Activated naive CD8-positive, alpha-beta T cell treated with anti-CD3 and anti-CD28 coated beads, Interleukin-2, amount 10 ng/mL, durations not matched to agents 7 days and 5 days (primary cell): ENCODE measurements around the gene TRHDE. TPM values are rescaled to one million over a fixed set of nuclear protein-coding genes. Genes with fewer than 3 reads are reported as not detected.

Source experiments
- ATAC-seq: fragments of 150-1000 bp; cut with Tn5 transposase; one replicate; pipeline ENCODE4 v1.10.0; 2021; ENCODE audit warnings: low read depth, moderate library complexity
- POLR2A ChIA-PET: fragments of 350-600 bp; sonication (Branson Sonifier 250); formaldehyde crosslinking; loops from one replicate; lab custom pipeline; 2021; ENCODE audit warnings: antibody characterized with exemption; lab: Charles Lee
- DNase-seq: peaks from one replicate; pipeline ENCODE4 v3.0.0; 2021
- H3K27ac Mint-ChIP-seq: one replicate; pipeline ENCODE4 v1.8.0; 2022; ENCODE audit warnings: mild to moderate bottlenecking, mixed read lengths
- H3K27me3 Mint-ChIP-seq: one replicate; pipeline ENCODE4 v1.8.0; 2022; ENCODE audit warnings: mild to moderate bottlenecking, moderate library complexity, mixed read lengths
- H3K36me3 Mint-ChIP-seq: one replicate; pipeline ENCODE4 v1.8.0; 2021; ENCODE audit warnings: mild to moderate bottlenecking, mixed read lengths
- H3K4me1 Mint-ChIP-seq: one replicate; pipeline ENCODE4 v1.8.0; 2021; ENCODE audit warnings: mixed read lengths
- H3K4me3 Mint-ChIP-seq: one replicate; pipeline ENCODE4 v1.8.0; 2022; ENCODE audit warnings: mild to moderate bottlenecking, moderate library complexity, mixed read lengths
- H3K9me3 Mint-ChIP-seq: one replicate; pipeline ENCODE4 v1.8.0; 2021; ENCODE audit warnings: mixed read lengths
- total RNA-seq, 2 experiments: library from RNA; stranded (reverse); gene quantifications; one replicate each; pipeline ENCODE4 v1.2.3, GENCODE V29; 2021

TRHDE gene
- total RNA-seq, 2 experiments from 2014 or later: not detected

- H3K27ac Mint-ChIP-seq: no peak overlapping the region
- no peak for DNase-seq
- H3K4me3 Mint-ChIP-seq: no peak overlapping the region
- POLR2A ChIA-PET: no interaction called here
- no peaks in the 10 kb centered on the region for H3K4me1 Mint-ChIP-seq
- no peaks in the 10 kb centered on the region for H3K27me3 Mint-ChIP-seq
- peaks cover 1% of the 10 kb centered on the region for H3K9me3 Mint-ChIP-seq
- H3K36me3 Mint-ChIP-seq: no peaks in the 10 kb centered on the region
- ATAC-seq: no peak
Measured at GRCh38 chr12:72281126-72281525, 9.0 kb downstream of the TRHDE start.

- POLR2A ChIA-PET: no interaction called here
- H3K9me3 Mint-ChIP-seq: peaks cover 1% of the 10 kb centered on the region
- no peaks in the 10 kb centered on the region for H3K36me3 Mint-ChIP-seq
- no peak overlapping the region for H3K27ac Mint-ChIP-seq
- no peaks in the 10 kb centered on the region for H3K4me1 Mint-ChIP-seq
- H3K4me3 Mint-ChIP-seq: no peak overlapping the region
- H3K27me3 Mint-ChIP-seq: no peaks in the 10 kb centered on the region
- ATAC-seq (no peak), DNase-seq (no peak)
Measured at GRCh38 chr12:72282721-72283120, 10.6 kb downstream of the TRHDE start.

GRCh38 chr12:72285861-72286260 is 13.7 kb downstream of the TRHDE start:
- POLR2A ChIA-PET: no interaction called here
- peaks cover 1% of the 10 kb centered on the region for H3K9me3 Mint-ChIP-seq

GRCh38 chr12:72286526-72286925 is 14.4 kb downstream of the TRHDE start:
- H3K4me3 Mint-ChIP-seq: no peak overlapping the region
- ATAC-seq: no peak
- peaks cover 1% of the 10 kb centered on the region for H3K9me3 Mint-ChIP-seq
- no peaks in the 10 kb centered on the region for H3K36me3 Mint-ChIP-seq
- no peak overlapping the region for H3K27ac Mint-ChIP-seq
- H3K27me3 Mint-ChIP-seq: peaks cover 2% of the 10 kb centered on the region
- no peak for DNase-seq
- H3K4me1 Mint-ChIP-seq: no peaks in the 10 kb centered on the region
- POLR2A ChIA-PET: no interaction called here

More at GRCh38 chr12:72285861-72286260, 13.7 kb downstream of the TRHDE start:
- Mint-ChIP-seq H3K36me3 (no peaks in the 10 kb centered on the region), H3K4me3 (no peak overlapping the region), H3K4me1 (no peaks in the 10 kb centered on the region), H3K27ac (no peak overlapping the region), H3K27me3 (peaks cover 2% of the 10 kb centered on the region)
- no peak for ATAC-seq
- no peak for DNase-seq

- no peak overlapping the region for H3K27ac Mint-ChIP-seq
Measured at GRCh38 chr12:72288436-72288835, 16.3 kb downstream of the TRHDE start.

GRCh38 chr12:72288911-72289310 is 16.7 kb downstream of the TRHDE start:
- Mint-ChIP-seq H3K27me3 (peaks cover 2% of the 10 kb centered on the region), H3K9me3 (peaks cover 2% of the 10 kb centered on the region), H3K27ac (no peak overlapping the region), H3K4me1 (no peaks in the 10 kb centered on the region), H3K4me3 (no peak overlapping the region), H3K36me3 (no peaks in the 10 kb centered on the region)
- POLR2A ChIA-PET: no interaction called here
- DNase-seq (no peak), ATAC-seq (no peak)

More at GRCh38 chr12:72288436-72288835, 16.3 kb downstream of the TRHDE start:
- Mint-ChIP-seq H3K27me3 (peaks cover 2% of the 10 kb centered on the region), H3K36me3 (no peaks in the 10 kb centered on the region), H3K9me3 (peaks cover 2% of the 10 kb centered on the region), H3K4me3 (no peak overlapping the region), H3K4me1 (no peaks in the 10 kb centered on the region)
- POLR2A ChIA-PET: no interaction called here
- ATAC-seq (no peak), DNase-seq (no peak)

GRCh38 chr12:72289633-72290032 is 17.5 kb downstream of the TRHDE start:
- ATAC-seq (no peak), DNase-seq (no peak)
- Mint-ChIP-seq H3K27ac (no peak overlapping the region), H3K4me1 (no peaks in the 10 kb centered on the region), H3K27me3 (peaks cover 2% of the 10 kb centered on the region), H3K4me3 (no peak overlapping the region), H3K36me3 (no peaks in the 10 kb centered on the region), H3K9me3 (peaks cover 2% of the 10 kb centered on the region)
- POLR2A ChIA-PET: no interaction called here

- Mint-ChIP-seq H3K36me3 (no peaks in the 10 kb centered on the region), H3K4me1 (no peaks in the 10 kb centered on the region), H3K27me3 (peaks cover 2% of the 10 kb centered on the region), H3K4me3 (no peak overlapping the region), H3K27ac (no peak overlapping the region), H3K9me3 (peaks cover 1% of the 10 kb centered on the region)
- DNase-seq (no peak), ATAC-seq (no peak)
- POLR2A ChIA-PET: no interaction called here
Measured at GRCh38 chr12:72291175-72291574, 19.0 kb downstream of the TRHDE start.

GRCh38 chr12:72293701-72294100 is 21.5 kb downstream of the TRHDE start:
- H3K9me3 Mint-ChIP-seq: peaks cover 1% of the 10 kb centered on the region
- DNase-seq (no peak), ATAC-seq (no peak)
- no peak overlapping the region for H3K4me3 Mint-ChIP-seq
- H3K4me1 Mint-ChIP-seq: no peaks in the 10 kb centered on the region
- H3K27me3 Mint-ChIP-seq: no peaks in the 10 kb centered on the region
- no peak overlapping the region for H3K27ac Mint-ChIP-seq
- POLR2A ChIA-PET: no interaction called here
- no peaks in the 10 kb centered on the region for H3K36me3 Mint-ChIP-seq

GRCh38 chr12:72295101-72295500 is 22.9 kb downstream of the TRHDE start:
- POLR2A ChIA-PET: no interaction called here
- no peak for ATAC-seq

GRCh38 chr12:72295744-72296143 is 23.6 kb downstream of the TRHDE start:
- peaks cover 1% of the 10 kb centered on the region for H3K9me3 Mint-ChIP-seq
- no peaks in the 10 kb centered on the region for H3K36me3 Mint-ChIP-seq
- POLR2A ChIA-PET: no interaction called here
- no peaks in the 10 kb centered on the region for H3K27me3 Mint-ChIP-seq
- DNase-seq: no peak
- H3K27ac Mint-ChIP-seq: no peak overlapping the region
- no peak for ATAC-seq
- no peaks in the 10 kb centered on the region for H3K4me1 Mint-ChIP-seq
- no peak overlapping the region for H3K4me3 Mint-ChIP-seq

More at GRCh38 chr12:72295101-72295500, 22.9 kb downstream of the TRHDE start:
- no peak overlapping the region for H3K27ac Mint-ChIP-seq
- no peaks in the 10 kb centered on the region for H3K27me3 Mint-ChIP-seq
- no peak for DNase-seq
- no peaks in the 10 kb centered on the region for H3K36me3 Mint-ChIP-seq
- peaks cover 1% of the 10 kb centered on the region for H3K9me3 Mint-ChIP-seq
- H3K4me1 Mint-ChIP-seq: no peaks in the 10 kb centered on the region
- H3K4me3 Mint-ChIP-seq: no peak overlapping the region

- Mint-ChIP-seq H3K27ac (no peak overlapping the region), H3K4me1 (no peaks in the 10 kb centered on the region)
Measured at GRCh38 chr12:72296389-72296788, 24.2 kb downstream of the TRHDE start.

GRCh38 chr12:72297666-72298065 is 25.5 kb downstream of the TRHDE start:
- Mint-ChIP-seq H3K9me3 (peaks cover 1% of the 10 kb centered on the region), H3K27ac (no peak overlapping the region), H3K36me3 (no peaks in the 10 kb centered on the region), H3K4me3 (no peak overlapping the region), H3K4me1 (no peaks in the 10 kb centered on the region), H3K27me3 (no peaks in the 10 kb centered on the region)
- no peak for DNase-seq
- POLR2A ChIA-PET: no interaction called here
- no peak for ATAC-seq

More at GRCh38 chr12:72296389-72296788, 24.2 kb downstream of the TRHDE start:
- ATAC-seq (no peak), DNase-seq (no peak)
- H3K4me3 Mint-ChIP-seq: no peak overlapping the region
- H3K27me3 Mint-ChIP-seq: no peaks in the 10 kb centered on the region
- POLR2A ChIA-PET: no interaction called here
- no peaks in the 10 kb centered on the region for H3K36me3 Mint-ChIP-seq
- peaks cover 1% of the 10 kb centered on the region for H3K9me3 Mint-ChIP-seq

GRCh38 chr12:72300728-72301127 is 28.6 kb downstream of the TRHDE start:
- Mint-ChIP-seq H3K36me3 (no peaks in the 10 kb centered on the region), H3K4me1 (no peaks in the 10 kb centered on the region), H3K4me3 (no peak overlapping the region), H3K9me3 (no peaks in the 10 kb centered on the region), H3K27me3 (no peaks in the 10 kb centered on the region), H3K27ac (no peak overlapping the region)
- ATAC-seq: no peak
- POLR2A ChIA-PET: no interaction called here
- no peak for DNase-seq

- ATAC-seq (no peak), DNase-seq (no peak)
- Mint-ChIP-seq H3K27ac (no peak overlapping the region), H3K27me3 (no peaks in the 10 kb centered on the region), H3K4me3 (no peak overlapping the region), H3K4me1 (no peaks in the 10 kb centered on the region), H3K36me3 (no peaks in the 10 kb centered on the region), H3K9me3 (no peaks in the 10 kb centered on the region)
- POLR2A ChIA-PET: no interaction called here
Measured at GRCh38 chr12:72304751-72305150, 32.6 kb downstream of the TRHDE start.
